Measurements from ENCODE around the gene XYLT2.
A peak's percentile ranks its signal among the peaks of the same experiment; 100 is the strongest.
"Not testable (repeated sequence)": the region's sequence is repeated elsewhere in the genome, so short reads cannot be mapped to it uniquely, and the experiment has no call there.

The XYLT2 gene

DNA sequence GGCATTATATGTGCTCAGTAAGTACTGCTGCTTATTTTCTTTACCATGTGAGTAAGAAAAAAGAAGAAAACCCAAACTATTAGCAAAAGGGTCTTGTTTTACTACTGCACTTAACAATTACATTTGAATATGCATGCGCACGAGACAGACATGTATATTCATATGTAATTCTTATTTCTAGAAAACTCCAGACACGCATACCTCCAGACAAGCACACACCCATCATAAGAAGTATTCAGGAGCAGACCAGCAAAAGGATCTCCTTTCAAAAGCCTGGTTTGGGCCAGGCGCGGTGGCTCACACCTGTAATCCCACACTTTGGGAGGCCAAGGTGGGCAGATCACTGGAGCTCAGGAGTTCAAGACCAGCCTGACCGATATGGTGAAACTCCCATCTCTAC lies 43.6 kb downstream of the XYLT2 start:
- no peak for DNase-seq (ENCODE audit: low spot score)

DNA sequence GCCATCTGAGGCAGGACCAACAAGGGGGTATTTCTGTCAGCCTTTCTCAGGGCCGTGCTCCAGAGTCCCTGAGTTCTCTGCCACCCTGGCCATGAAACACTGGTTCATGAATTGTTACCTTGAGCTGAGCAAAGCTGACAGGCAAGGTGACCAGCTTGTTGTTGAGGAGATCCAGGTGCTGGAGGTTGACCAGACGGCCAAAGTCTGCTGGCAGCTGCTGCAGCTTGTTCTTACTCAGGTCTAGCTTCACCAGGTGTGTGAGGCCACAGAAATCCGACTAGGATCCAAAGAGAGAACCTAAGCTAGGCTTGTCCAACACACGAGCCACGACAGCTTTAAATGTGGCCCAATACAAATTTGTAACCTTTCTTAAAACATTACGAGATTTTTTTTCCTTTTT lies 46.7 kb downstream of the XYLT2 start:
- no peak for DNase-seq (ENCODE audit: low spot score)

DNA sequence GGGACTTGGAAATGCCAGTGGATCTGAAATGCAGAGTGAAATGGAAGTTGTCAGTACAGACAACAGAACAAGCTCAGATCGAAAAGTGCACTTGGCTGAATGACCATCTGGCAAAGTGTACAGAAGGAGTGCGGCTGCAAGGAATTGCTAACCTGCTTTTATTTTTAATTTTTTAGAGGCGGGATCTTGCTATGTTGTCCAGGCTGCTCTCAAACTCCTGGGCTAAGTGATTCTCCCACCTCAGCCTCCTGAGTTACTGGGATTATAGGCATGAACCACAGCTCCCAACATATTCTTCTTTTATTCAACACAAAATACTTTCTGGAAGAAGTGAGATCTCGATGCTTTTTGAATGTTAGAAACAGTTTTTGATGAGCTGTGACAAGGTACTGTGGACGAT lies 47.8 kb downstream of the XYLT2 start:
- no peak for DNase-seq (ENCODE audit: low spot score)

DNA sequence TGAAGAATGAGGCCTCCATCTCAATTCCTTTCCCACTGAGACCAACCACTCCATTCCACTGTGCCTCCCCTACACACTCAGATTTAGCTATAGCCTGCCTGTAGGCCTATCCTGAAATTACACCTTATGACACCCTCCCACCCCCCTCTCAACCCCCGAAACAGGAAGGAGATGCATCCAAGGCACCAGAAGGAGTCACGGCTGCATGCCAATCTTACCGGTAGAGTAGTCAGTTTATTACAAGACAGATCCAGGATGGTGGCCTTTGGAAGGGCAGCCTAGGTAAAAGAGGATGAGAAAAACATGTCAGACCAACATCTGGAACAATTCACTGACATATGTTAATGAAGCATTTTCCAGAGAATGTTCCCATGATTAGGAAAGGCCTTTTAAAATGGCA lies 48.8 kb downstream of the XYLT2 start:
- no peak for DNase-seq (ENCODE audit: low spot score)

DNA sequence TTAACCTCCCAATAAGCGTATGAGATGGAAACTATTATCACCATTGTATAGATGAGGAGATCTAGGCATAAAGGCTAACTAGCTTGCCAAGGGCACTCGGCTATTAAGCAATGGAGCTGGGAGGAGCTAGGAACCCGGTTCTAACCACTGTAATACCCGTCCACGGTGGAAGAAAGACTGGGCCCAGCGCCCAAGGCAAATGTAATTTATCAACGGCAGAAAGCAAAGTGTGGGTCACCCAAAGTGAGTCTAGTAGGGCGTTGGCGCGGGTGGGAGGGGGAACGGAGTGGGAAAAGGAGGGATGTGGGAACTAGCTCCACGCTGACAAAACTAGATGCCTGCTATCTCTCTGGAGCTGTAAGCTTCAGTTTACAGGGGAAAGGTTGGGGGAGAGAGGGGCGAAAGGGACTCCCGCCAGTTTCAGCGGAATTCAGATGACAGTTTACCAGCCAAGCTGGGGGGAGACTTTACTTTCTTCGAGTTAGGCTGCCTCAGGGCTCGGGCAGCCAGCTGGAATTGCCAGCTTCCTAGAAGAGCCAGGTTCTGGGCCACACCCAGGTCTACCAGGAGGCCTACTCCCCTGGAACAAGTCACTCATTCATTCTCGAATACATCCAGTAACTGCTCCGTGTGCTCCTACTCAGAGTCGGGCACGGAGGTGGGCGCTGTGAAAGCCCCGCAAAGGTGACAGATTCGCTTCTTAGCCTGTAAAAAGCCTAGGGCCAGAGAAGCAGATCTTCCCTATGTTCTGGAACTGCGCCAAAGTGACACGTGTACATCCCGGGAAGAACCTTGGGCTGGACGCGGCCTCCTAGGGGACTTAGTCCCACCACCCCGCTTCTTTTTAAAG lies 50.6 kb downstream of the XYLT2 start:
- DNase-seq (ENCODE audit: low spot score): no peak

DNA sequence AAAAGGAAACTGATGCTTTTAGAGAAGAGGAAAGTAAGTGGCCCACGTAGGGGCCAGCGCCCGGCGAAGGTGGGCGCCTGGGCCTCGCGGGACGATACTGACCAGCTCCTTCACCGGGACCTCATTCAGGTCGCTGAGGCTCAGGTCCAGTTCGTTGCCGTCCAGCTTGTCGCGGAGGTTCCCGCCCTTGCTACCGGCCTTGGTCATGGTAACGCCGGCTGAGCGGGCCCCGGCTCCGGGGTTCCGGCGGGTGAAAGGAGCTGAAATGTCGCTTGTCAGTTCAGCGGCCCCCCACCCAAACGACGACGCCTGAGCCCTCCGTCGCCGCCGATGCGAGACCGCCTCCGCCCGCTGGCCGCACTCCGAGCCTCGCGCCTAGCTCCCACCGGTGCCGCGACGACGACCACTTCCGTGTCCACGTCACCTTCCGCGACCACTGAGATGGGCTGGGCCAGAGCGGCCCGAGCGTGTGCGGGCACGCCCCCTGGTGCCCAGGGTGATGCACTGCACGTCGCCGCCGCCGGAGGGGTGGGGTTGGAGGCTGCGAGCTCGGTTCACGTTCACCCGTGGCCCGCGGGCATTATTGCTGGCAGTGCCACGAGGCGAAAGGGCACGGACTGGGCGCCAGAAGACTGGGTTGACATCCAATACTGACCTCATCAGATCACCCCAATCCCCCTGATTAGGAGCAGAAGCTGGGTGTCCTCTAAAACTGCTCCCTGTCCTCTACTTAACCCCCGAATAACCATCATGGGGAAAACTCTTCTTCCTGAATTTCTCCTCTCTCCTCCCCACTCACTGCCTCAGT lies 51.4 kb downstream of the XYLT2 start, which contains the start of gene LRRC59:
Gene LRRC59 (minus strand): TSS at position 413 of the 808 bp plus-strand sequence. CDS start 206 bp downstream, at position 207.
- peak; percentile 79 for DNase-seq (ENCODE audit: low spot score)

DNA sequence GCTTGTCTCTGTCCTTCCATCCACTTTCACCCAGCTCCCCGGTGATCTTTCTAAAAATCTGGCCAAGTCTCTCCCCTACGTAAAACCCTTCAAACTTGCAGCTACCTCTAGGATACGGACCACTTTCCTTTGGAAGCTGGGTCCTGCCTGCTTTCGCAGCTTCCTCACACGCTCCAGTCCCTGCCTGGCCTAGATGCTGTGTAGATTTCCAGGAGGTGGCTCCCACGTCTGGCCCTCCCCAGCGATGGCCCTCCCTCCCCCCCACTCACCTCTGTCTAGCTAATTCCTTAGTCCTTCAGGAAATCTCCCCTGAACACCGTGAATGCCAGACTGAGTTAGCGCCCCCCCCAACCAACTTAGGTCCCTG lies 52.0 kb downstream of the XYLT2 start:
- DNase-seq (ENCODE audit: low spot score): no peak

DNA sequence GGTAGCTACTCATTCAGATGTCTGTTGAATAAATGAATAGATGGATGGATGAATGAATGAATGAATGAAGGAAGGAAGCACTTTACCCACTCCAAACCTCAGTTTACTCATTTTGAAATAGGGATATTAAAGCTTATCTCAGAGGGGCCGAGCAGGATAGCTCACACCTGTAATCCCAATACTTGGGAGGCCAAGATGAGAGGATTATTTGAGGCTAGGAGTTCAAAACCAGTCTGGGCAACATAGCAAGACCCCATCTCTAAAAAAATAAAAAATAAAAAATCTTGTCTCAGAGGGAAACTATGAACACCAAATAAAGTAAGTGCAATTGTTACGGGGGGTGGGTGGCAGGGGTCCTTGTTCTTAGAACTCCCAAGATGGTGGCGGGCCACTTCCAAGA lies 52.7 kb downstream of the XYLT2 start:
- DNase-seq (ENCODE audit: low spot score): not testable (repeated sequence)

DNA sequence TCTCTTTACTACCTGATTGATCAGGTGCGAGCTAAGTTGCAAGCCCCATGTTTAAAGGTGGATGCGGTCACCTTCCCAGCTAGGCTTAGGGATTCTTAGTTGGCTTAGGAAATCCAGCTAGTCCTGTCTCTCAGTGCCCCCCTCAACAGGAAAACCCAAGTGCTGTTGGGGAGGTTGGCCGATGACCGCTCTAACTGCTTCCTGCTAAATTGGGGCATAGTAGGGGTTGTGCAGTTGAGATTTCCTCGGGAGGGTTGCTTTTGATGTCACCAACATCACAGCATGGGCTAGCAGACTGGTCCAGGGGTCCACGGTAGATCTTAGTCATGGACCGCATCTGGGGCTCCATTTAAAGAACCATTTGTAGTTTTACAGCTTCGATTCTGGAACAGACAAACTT lies 53.7 kb downstream of the XYLT2 start:
- not testable (repeated sequence) for DNase-seq (ENCODE audit: low spot score)

DNA sequence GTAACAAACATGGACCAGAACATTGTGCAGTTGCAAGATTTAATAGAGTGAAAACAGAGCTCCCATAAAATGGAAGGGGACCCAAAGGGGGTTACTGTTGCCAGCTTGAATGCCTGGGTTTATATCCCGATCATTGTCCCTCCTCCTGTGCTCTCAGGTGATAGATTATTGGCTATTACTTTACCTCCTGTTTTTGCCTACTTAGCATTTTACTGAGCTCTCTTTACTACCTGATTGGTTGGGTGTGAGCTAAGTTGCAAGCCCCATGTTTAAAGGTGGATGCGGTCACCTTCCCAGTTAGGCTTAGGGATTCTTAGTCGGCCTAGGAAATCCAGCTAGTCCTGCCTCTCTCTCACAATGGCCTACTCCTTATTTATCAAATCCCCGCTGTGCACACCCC lies 59.4 kb downstream of the XYLT2 start:
- DNase-seq (ENCODE audit: low spot score): not testable (repeated sequence)

DNA sequence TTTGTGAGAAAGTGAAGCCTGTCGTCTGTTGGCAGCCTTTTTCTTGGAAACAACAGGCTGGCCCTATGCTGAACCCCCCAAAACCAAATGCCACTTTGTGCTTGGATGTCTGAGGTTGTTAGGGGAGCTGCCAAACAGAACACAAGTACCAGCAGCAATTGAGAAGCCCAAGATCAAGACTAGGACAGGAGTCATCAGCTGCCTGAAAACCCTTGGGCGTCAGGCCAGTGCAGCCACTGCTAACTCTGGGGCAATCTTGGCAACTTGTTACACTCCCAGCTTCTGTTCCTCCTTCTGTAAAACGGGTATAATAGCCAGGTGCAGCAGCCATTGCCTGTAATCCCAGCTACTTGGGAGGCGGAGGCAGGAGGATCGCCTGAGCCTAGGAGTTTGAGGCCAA lies 60.7 kb downstream of the XYLT2 start:
- no peak for DNase-seq (ENCODE audit: low spot score)

DNA sequence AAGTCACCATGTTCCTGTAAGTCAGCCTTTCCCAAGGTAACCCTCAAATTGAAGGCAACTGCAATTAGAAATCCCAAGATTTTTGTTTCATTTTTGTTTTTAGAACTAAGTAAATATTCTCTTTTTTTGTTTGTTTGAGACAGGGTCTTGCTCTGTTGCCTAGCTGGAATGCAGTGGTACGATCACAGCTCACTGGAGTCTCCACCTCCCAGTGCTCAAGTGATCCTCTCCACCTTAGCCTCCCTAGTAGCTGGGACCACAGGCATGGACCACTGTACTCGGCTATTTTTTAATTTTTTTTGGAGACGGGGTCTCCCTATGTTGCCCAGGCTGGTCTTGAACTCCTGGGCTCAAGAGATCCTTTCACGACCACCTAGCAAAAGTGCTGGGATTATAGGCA lies 62.0 kb downstream of the XYLT2 start:
- no peak for DNase-seq (ENCODE audit: low spot score)
